ENCODE data around the gene RAB19.

RAB19 gene

GRCh38 chr7:140367528-140367927, 36.3 kb upstream of the RAB19 start:
- Histone ChIP-seq H3K4me1 (ENCODE audit: control insufficient read depth, insufficient read depth, low read length) (no peaks in the 10 kb centered on the region), H3K9me3 (ENCODE audit: control insufficient read depth, insufficient read depth, low read depth, low read length) (no peaks in the 10 kb centered on the region), H3K4me3 (ENCODE audit: low read depth, low read length) (no peak overlapping the region), H3K36me3 (ENCODE audit: control insufficient read depth in 2 of 2, insufficient read depth in 1 of 2, low read length in 2 of 2) (peaks cover 9 to 34% of the 10 kb centered on the region in 2 experiments; a peak in 2 of 3 replicates), H3K27ac (ENCODE audit: extremely low read depth, low read depth, low read length) (no peak overlapping the region)
- TF ChIP-seq ZNF146 (tag by site-specific recombination; IDR thresholded peaks at IDR 0.05) (no peak), ZNF350 (tag by site-specific recombination; IDR thresholded peaks at IDR 0.05) (no peak), ZNF571 (tag by site-specific recombination; IDR thresholded peaks at IDR 0.05) (no peak), ZNF626 (tag by site-specific recombination; IDR thresholded peaks at IDR 0.05) (no peak), SP7 (tag by site-specific recombination; IDR thresholded peaks at IDR 0.05) (no peak)
- TF ChIP-seq, protein P1, sequence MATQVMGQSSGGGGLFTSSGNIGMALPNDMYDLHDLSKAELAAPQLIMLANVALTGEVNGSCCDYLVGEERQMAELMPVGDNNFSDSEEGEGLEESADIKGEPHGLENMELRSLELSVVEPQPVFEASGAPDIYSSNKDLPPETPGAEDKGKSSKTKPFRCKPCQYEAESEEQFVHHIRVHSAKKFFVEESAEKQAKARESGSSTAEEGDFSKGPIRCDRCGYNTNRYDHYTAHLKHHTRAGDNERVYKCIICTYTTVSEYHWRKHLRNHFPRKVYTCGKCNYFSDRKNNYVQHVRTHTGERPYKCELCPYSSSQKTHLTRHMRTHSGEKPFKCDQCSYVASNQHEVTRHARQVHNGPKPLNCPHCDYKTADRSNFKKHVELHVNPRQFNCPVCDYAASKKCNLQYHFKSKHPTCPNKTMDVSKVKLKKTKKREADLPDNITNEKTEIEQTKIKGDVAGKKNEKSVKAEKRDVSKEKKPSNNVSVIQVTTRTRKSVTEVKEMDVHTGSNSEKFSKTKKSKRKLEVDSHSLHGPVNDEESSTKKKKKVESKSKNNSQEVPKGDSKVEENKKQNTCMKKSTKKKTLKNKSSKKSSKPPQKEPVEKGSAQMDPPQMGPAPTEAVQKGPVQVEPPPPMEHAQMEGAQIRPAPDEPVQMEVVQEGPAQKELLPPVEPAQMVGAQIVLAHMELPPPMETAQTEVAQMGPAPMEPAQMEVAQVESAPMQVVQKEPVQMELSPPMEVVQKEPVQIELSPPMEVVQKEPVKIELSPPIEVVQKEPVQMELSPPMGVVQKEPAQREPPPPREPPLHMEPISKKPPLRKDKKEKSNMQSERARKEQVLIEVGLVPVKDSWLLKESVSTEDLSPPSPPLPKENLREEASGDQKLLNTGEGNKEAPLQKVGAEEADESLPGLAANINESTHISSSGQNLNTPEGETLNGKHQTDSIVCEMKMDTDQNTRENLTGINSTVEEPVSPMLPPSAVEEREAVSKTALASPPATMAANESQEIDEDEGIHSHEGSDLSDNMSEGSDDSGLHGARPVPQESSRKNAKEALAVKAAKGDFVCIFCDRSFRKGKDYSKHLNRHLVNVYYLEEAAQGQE (tag by site-specific recombination; IDR thresholded peaks at IDR 0.05): no peak
- CTCF ChIA-PET: no interaction called here
- POLR2A ChIA-PET: no interaction called here

GRCh38 chr7:140369294-140369693, 34.6 kb upstream of the RAB19 start:
- CTCF ChIA-PET: no interaction called here

GRCh38 chr7:140375323-140375722, 28.5 kb upstream of the RAB19 start:
- H3K4me3 ChIP-seq (ENCODE audit: low read depth, low read length): no peak overlapping the region
- ChIA-PET CTCF (interaction anchor here (1.2 kb wide), 1 partner anchor 68 kb away, joined by 3 read pairs; no protein-coding TSS in a partner anchor), POLR2A (interaction anchor here (1.7 kb wide), 1 partner anchor 9 kb away, joined by 5 read pairs; no protein-coding TSS in a partner anchor)
- H3K27ac ChIP-seq (ENCODE audit: extremely low read depth, low read depth, low read length): no peak overlapping the region
- no peaks in the 10 kb centered on the region for H3K4me1 ChIP-seq (ENCODE audit: control insufficient read depth, insufficient read depth, low read length)
- no peaks in the 10 kb centered on the region for H3K9me3 ChIP-seq (ENCODE audit: control insufficient read depth, insufficient read depth, low read depth, low read length)
- peaks cover 16 to 41% of the 10 kb centered on the region in 2 experiments for H3K36me3 ChIP-seq (ENCODE audit: control insufficient read depth in 2 of 2, insufficient read depth in 1 of 2, low read length in 2 of 2)
- no peak for TF ChIP-seq ZNF677 (tag by site-specific recombination; IDR thresholded peaks at IDR 0.05)
- TF ChIP-seq, protein P2, sequence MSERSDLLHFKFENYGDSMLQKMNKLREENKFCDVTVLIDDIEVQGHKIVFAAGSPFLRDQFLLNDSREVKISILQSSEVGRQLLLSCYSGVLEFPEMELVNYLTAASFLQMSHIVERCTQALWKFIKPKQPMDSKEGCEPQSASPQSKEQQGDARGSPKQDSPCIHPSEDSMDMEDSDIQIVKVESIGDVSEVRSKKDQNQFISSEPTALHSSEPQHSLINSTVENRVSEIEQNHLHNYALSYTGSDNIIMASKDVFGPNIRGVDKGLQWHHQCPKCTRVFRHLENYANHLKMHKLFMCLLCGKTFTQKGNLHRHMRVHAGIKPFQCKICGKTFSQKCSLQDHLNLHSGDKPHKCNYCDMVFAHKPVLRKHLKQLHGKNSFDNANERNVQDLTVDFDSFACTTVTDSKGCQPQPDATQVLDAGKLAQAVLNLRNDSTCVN (tag by site-specific recombination; optimal IDR thresholded peaks at IDR 0.05): no peak
- no peak for TF ChIP-seq SP2 (tag by site-specific recombination; IDR thresholded peaks at IDR 0.05)
- no peak for TF ChIP-seq BCL11A (tag by site-specific recombination; IDR thresholded peaks at IDR 0.05; ENCODE audit: low read depth)
- no peak for TF ChIP-seq ZNF211 (tag by site-specific recombination; IDR thresholded peaks at IDR 0.05; ENCODE audit: low read depth)
- TF ChIP-seq, protein P3, sequence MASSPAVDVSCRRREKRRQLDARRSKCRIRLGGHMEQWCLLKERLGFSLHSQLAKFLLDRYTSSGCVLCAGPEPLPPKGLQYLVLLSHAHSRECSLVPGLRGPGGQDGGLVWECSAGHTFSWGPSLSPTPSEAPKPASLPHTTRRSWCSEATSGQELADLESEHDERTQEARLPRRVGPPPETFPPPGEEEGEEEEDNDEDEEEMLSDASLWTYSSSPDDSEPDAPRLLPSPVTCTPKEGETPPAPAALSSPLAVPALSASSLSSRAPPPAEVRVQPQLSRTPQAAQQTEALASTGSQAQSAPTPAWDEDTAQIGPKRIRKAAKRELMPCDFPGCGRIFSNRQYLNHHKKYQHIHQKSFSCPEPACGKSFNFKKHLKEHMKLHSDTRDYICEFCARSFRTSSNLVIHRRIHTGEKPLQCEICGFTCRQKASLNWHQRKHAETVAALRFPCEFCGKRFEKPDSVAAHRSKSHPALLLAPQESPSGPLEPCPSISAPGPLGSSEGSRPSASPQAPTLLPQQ (tag by site-specific recombination; IDR thresholded peaks at IDR 0.05): no peak
- TF ChIP-seq ZNF2 (tag by site-specific recombination; IDR thresholded peaks at IDR 0.05): no peak
- TF ChIP-seq ZNF423 (tag by site-specific recombination; IDR thresholded peaks at IDR 0.05): no peak
- no peak for TF ChIP-seq KLF8 (tag by site-specific recombination; IDR thresholded peaks at IDR 0.05)

More at GRCh38 chr7:140369294-140369693, 34.6 kb upstream of the RAB19 start:
- Histone ChIP-seq H3K4me1 (ENCODE audit: control insufficient read depth, insufficient read depth, low read length) (no peaks in the 10 kb centered on the region), H3K36me3 (ENCODE audit: control insufficient read depth in 2 of 2, insufficient read depth in 1 of 2, low read length in 2 of 2) (peaks cover 6 to 27% of the 10 kb centered on the region in 2 experiments; a peak in 2 of 3 replicates), H3K4me3 (ENCODE audit: low read depth, low read length) (no peak overlapping the region), H3K9me3 (ENCODE audit: control insufficient read depth, insufficient read depth, low read depth, low read length) (no peaks in the 10 kb centered on the region), H3K27ac (ENCODE audit: extremely low read depth, low read depth, low read length) (no peak overlapping the region)
- no peak for TF ChIP-seq ZNF404 (tag by site-specific recombination; IDR thresholded peaks at IDR 0.05)
- TF ChIP-seq KLF8 (tag by site-specific recombination; IDR thresholded peaks at IDR 0.05): no peak
- no peak for TF ChIP-seq ZNF391 (tag by site-specific recombination; IDR thresholded peaks at IDR 0.05; ENCODE audit: borderline replicate concordance, low read depth)
- TF ChIP-seq SCRT1 (tag by site-specific recombination; IDR thresholded peaks at IDR 0.05; ENCODE audit: borderline replicate concordance): no peak
- no peak for TF ChIP-seq ZNF155 (tag by site-specific recombination; IDR thresholded peaks at IDR 0.05)
- no peak for TF ChIP-seq ZNF426 (tag by site-specific recombination; IDR thresholded peaks at IDR 0.05)
- no peak for TF ChIP-seq CTCF (tag by site-specific recombination; IDR thresholded peaks at IDR 0.05)
- no peak for TF ChIP-seq ZNF830 (tag by site-specific recombination; IDR thresholded peaks at IDR 0.05; ENCODE audit: low read depth)
- no peak for TF ChIP-seq MYNN (tag by site-specific recombination; IDR thresholded peaks at IDR 0.05; ENCODE audit: borderline replicate concordance)
- POLR2A ChIA-PET: no interaction called here

Data from HEK293 (cell line).